BJ (cell line): Measurements from ENCODE around the gene CDK5. TPM values are rescaled to one million over a fixed set of nuclear protein-coding genes. Genes with fewer than 3 reads are reported as not detected.
A peak's percentile ranks its signal among the peaks of the same experiment; 100 is the strongest.

Source experiments
- CTCF ChIA-PET: fragments of 350-600 bp; formaldehyde crosslinking; extraction: SDS; loops from one replicate; lab custom pipeline; 2021; ENCODE audit warnings: antibody characterized with exemption, inconsistent platforms; lab: Yijun Ruan, JAX
- POLR2A ChIA-PET: fragments of 300-600 bp; sonication (Branson Sonifier 250); formaldehyde crosslinking; extraction: SDS; loops from one replicate; lab custom pipeline; 2021; ENCODE audit warnings: antibody characterized with exemption; lab: Charles Lee
- DNase-seq: peaks from one replicate; pipeline ENCODE4 v3.0.0-alpha.2; 2011; ENCODE audit warnings: low read depth
- H3K27me3 ChIP-seq: 2 replicates; pipeline ENCODE4 v1.6.0; 2011; ENCODE audit warnings: low read length; ENCODE audit not compliant: control insufficient read depth, insufficient read depth
- H3K36me3 ChIP-seq: 2 replicates; pipeline ENCODE4 v1.5.1; 2011; ENCODE audit warnings: low read length; ENCODE audit not compliant: control insufficient read depth, insufficient read depth
- H3K4me3 ChIP-seq: 2 replicates; pipeline ENCODE4 v1.5.1; 2011; ENCODE audit warnings: low read depth, mild to moderate bottlenecking, control low read depth, low read length
- CTCF ChIP-seq: IDR thresholded peaks from 2 replicates; pipeline ENCODE4 v1.5.1; 2011; ENCODE audit warnings: low read depth, mild to moderate bottlenecking, control low read depth, inconsistent platforms, low read length, moderate library complexity; ENCODE audit not compliant: insufficient read depth
- polyA plus RNA-seq: library from polyadenylated mRNA; depleted of rRNA; stranded (reverse); fragments of >200 nt; gene quantifications from 2 replicates; pipeline ENCODE4 v1.2.3, GENCODE V29; 2011

The CDK5 gene
- polyA plus RNA-seq, 1 experiment: 33.2 TPM

- POLR2A ChIA-PET: no interaction called here
- Histone ChIP-seq H3K27me3 (no peaks in the 10 kb centered on the region), H3K4me3 (no peak overlapping the region), H3K36me3 (peaks cover 2% of the 10 kb centered on the region; the same call in 1 of the 2 replicates)
- DNase-seq: no peak
- CTCF ChIA-PET: interaction anchor here (1.3 to 12.9 kb wide), 5 partner anchors 9 to 78 kb away, joined by 3 to 143 read pairs (median 4); no protein-coding TSS in a partner anchor
- no peak for TF ChIP-seq CTCF
Observed at GRCh38 chr7:151091003-151091402, 33.3 kb upstream of the CDK5 start.

- CTCF ChIA-PET: interaction anchor here (1.0 to 12.9 kb wide), 7 partner anchors 15 to 77 kb away, joined by 3 to 143 read pairs (median 4); no protein-coding TSS in a partner anchor
- no peak for DNase-seq
- Histone ChIP-seq H3K4me3 (no peak overlapping the region; the same call in 1 of the 2 replicates), H3K27me3 (no peaks in the 10 kb centered on the region), H3K36me3 (peaks cover 2% of the 10 kb centered on the region; the same call in 1 of the 2 replicates)
- TF ChIP-seq CTCF: no peak
- POLR2A ChIA-PET: no interaction called here
Observed at GRCh38 chr7:151089893-151090730, 32.4 kb upstream of the CDK5 start.

DNA sequence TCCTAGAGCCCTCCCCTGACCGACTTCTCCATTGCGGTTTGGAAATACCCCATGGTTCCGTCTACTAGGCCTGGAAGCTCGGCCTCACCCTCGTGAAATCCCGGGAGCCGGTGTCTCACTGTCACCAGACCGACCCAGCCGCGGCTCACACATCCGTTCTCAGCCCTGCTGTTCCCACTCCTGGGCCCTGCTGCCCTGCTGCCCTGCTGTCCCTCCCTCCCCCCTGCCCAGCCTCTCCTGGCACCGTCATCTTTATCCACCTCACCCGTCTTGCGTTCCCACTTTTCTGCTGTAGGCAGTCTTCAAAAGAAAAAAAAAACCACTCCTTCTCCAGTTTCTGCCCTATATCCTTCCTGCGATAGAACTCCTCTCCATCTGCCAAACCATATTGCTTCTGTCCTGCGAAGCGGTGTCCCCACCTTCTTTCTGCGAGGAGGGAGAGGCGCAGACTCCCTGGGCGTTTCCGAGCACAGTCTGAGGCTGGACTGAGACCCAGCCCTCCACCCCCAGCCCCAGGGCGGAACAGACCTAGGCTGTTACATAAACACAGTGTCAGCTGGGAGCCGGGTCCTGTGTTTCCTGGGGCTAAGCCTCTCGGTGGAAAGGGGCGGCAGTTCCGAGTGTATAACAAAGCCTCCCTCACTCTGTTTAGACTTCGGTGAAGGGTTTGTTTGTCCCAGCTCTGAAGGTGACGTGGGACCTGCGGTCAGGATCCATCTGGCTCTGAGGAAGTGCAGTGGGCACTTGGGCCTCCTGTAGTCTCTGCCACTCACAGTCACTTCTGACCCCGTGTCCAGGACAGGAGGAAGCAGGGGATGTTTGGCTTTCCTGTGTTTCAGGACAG is 31.4 kb upstream of the CDK5 start:
- CTCF ChIA-PET: interaction anchor here (0.5 to 12.9 kb wide), 10 partner anchors 16 to 111 kb away, joined by 3 to 143 read pairs (median 4); no protein-coding TSS in a partner anchor

GRCh38 chr7:151088019-151088855 is 30.5 kb upstream of the CDK5 start:
- Histone ChIP-seq H3K4me3 (peak overlapping the region; percentile 91), H3K27me3 (no peaks in the 10 kb centered on the region), H3K36me3 (peaks cover 2% of the 10 kb centered on the region; the same call in 1 of the 2 replicates)
- no peak for TF ChIP-seq CTCF
- ChIA-PET CTCF (interaction anchor here (0.5 to 12.9 kb wide), 8 partner anchors 22 to 110 kb away, joined by 3 to 143 read pairs (median 4); no protein-coding TSS in a partner anchor), POLR2A (interaction anchor here (0.6 kb wide), 1 partner anchor 109 kb away, joined by 3 read pairs; no protein-coding TSS in a partner anchor)
- no peak for DNase-seq

More for the DNA sequence above, 31.4 kb upstream of the CDK5 start:
- Histone ChIP-seq H3K36me3 (peaks cover 2% of the 10 kb centered on the region; the same call in 1 of the 2 replicates), H3K4me3 (peak overlapping the region; percentile 91), H3K27me3 (no peaks in the 10 kb centered on the region)
- no peak for DNase-seq
- no peak for TF ChIP-seq CTCF
- POLR2A ChIA-PET: interaction anchor here (0.6 kb wide), 1 partner anchor 110 kb away, joined by 3 read pairs; no protein-coding TSS in a partner anchor
